ENCODE data around the gene CSMD2.
"Not testable (repeated sequence)": the region's sequence is repeated elsewhere in the genome, so short reads cannot be mapped to it uniquely, and the experiment has no call there.

The CSMD2 gene

DNA sequence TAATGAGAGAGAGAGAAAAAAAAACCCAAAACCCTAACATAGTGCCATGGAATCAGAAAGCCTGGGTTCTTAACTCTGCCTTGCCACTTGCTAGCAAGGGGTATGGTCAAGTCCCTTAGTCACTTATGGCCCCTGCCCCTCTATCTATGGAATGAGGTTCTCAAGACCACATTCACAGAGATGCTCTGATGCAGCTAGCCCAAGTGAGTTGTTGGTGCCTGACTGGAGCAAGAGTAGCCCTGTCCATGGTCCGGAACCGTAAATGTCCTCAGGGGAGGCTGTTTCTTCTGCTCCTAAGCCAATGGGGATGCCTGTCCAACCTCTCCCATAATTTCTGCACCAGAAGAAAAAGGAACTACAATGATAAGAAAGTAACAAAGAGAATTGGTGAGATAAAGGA, 56.8 kb downstream of the CSMD2 start:
- no peak for DNase-seq (ENCODE audit: low spot score)

DNA sequence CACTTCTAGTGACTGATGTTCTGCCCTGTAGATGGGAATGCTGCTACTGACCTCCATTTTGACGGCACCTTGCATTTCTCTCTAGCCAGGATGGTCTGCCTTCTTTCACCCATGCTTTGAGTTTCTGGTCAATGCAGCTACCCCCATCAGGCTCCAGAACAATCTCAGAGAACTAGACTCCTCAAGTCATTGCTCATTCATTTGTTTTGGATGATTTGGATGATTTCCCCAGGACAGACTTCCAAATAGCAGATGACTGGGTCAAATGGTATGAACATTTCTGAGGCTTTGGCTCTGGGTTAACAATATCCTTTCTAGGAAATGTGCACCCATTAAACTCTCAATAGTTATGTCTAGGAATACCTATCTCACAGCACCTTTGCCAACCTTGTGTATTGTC, 63.9 kb downstream of the CSMD2 start:
- DNase-seq (ENCODE audit: low spot score), result no peak

DNA sequence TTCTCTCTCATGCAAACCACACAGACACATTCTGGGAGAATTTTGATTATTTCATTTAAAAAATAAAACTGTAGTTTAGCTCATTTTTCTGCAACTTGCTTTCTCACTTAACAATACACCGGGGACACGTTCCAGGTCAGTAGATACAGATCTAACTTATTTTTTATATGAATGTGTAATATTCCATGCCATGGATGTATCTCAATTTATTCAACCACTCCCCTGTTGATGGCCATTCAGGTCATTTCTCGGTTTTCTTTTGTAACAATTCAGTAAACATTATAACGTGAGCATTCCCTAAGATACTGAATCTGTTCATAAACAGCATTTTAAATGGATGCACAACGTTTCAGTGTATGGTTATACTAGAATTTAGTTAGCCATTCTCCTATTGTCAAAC, 64.7 kb downstream of the CSMD2 start:
- no peak for DNase-seq (ENCODE audit: low spot score)

DNA sequence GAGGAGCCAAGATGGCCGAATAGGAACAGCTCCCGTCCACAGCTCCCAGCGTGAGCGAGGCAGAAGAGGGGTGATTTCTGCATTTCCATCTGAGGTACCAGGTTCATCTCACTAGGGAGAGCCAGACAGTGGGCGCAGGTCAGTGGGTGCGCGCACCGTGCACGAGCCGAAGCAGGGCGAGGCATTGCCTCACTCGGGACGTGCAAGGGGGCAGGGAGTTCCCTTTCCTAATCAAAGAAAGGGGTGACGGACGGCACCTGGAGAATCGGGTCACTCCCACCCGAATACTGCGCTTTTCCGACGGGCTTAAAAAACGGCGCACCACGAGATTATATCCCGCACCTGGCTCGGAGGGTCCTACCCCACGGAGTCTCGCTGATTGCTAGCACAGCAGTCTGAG, 72.6 kb downstream of the CSMD2 start:
- not testable (repeated sequence) for DNase-seq (ENCODE audit: low spot score)

DNA sequence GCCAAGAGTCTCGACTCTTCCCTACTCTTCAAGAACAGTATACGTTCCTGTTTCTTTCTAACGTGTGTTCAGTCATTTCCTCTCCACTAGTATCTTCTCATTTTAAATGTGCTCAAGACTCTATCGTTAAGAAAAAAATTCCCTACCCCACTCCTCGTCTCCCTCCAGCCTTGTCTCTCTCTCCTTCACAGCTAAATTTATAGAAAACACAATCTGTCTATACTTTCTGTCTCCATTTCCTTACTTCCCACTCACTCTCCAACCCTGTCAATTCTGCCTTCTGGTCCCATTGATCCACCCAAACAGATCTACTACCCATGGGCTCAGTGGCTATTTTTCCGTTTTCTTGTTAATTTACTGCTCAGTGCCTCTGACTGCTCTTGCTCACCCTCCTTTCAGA, 75.3 kb downstream of the CSMD2 start:
- no peak for DNase-seq (ENCODE audit: low spot score)

DNA sequence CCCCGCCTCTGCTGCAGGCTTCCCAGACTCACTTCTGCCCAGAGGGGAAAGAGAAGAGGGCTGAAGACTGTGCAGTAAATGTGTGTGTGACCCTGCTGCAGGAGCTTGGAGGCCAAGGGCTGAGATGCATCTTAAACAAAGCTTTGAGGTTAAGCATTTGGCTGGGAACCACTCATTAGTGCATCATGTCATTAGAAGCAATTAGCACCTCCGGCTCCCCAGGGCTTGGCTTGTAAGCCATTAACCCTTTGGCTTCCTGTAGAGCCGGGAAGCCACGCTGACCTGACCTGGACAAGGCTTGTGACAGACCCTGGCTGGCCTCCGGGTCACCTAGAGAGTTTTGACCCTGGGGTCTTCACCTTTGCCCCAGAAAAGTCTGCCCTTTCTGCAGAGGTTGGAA, 77.0 kb downstream of the CSMD2 start:
- DNase-seq (ENCODE audit: low spot score), result no peak

DNA sequence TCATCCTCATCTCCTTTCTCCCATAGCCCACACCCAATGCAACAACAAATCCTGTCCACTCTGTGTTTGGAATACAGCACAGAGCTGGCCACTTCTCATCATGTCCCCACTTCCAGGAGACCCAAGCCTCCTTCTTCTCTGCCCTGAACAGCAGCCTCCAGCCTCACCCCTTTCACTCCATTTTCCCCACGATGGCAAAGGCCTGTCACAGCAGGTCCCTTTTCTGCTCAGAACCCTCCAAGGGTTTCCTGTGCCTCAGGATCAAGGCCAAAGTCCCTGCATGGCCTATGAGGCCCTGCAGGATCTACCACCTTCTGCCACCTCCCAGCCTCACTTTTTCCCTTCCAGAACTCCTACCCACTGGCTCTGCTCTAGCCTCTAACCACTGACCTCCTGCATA, 78.5 kb downstream of the CSMD2 start:
- no peak for DNase-seq (ENCODE audit: low spot score)

DNA sequence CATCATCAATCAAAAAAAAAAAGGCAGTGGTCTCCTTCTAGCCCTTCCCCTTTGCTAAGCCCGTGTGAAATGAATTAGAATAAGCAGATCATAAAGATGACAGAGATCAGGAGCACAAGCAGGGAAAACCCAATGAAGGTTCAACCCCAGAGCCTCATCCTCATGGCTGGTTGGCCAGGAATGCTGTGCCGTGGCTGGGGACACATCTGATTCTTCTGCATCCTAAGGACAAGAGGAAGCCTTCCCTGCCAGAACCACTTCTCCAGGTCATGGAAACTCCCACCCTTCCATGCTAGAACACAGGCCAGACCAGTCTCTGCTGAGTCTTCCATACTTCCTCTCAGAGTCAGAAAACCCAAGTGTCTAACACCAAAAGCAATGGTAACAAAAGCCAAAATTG, 81.1 kb downstream of the CSMD2 start:
- no peak for DNase-seq (ENCODE audit: low spot score)

DNA sequence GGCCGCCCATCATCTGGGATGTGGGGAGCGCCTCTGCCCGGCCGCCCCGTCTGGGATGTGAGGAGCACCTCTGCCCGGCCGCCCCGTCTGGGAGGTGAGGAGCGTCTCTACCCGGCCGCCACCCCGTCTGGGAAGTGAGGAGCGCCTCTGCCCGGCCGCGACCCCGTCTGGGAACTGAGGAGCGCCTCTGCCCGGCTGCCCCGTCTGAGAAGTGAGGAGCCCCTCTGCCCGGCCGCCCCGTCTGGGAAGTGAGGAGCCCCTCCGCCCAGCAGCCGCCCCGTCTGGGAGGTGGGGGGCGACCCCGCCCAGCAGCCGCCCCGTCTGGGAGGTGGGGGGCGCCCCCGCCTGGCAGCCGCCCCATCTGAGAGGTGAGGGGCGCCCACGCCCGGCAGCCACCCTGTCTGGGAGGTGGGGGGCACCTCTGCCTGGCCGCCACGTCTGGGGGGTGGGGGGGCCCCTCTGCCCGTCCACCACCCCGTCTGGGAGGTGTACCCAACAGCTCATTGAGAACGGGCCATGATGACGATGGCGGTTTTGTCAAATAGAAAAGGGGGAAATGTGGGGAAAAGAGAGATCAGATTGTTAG, 82.9 kb downstream of the CSMD2 start:
- not testable (repeated sequence) for DNase-seq (ENCODE audit: low spot score)

DNA sequence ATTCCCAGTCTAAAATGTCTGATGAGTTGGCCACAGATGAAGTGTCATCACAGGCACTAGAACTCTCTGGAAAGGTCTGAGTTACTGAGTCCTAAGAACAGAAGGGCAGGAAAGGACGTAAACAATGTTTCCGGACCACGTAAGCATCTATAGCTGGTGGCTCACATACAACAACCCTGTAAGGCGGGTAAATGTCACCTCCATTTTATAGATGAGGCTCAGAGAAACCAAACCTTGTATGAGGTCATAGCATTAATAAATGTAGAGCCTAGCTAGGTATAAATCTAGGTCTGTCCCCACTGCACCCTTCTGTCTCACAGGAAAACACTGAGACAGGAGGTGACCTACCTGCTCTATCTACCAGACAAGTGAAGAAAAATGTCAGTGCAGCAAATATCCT, 86.6 kb downstream of the CSMD2 start:
- DNase-seq (ENCODE audit: low spot score), result no peak

DNA sequence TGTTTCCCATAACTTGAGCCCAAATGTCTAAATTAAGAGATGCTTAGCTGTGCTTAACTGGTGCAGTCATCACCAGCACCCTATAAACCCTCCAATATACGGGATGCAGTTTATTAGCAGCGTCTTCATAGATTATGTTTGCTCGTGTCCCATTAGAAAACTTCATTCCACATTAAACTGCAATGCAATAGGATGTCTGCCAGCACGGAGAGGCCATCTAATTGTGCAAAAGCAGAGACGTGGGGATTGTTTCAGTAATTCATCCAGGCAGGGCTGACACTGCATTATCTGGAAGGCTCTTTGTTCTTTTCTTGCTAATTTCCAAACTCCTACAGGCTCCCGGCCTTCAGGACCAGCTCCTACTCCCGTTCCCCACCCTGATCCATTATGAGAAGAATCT, 89.5 kb downstream of the CSMD2 start:
- DNase-seq (ENCODE audit: low spot score), result no peak

DNA sequence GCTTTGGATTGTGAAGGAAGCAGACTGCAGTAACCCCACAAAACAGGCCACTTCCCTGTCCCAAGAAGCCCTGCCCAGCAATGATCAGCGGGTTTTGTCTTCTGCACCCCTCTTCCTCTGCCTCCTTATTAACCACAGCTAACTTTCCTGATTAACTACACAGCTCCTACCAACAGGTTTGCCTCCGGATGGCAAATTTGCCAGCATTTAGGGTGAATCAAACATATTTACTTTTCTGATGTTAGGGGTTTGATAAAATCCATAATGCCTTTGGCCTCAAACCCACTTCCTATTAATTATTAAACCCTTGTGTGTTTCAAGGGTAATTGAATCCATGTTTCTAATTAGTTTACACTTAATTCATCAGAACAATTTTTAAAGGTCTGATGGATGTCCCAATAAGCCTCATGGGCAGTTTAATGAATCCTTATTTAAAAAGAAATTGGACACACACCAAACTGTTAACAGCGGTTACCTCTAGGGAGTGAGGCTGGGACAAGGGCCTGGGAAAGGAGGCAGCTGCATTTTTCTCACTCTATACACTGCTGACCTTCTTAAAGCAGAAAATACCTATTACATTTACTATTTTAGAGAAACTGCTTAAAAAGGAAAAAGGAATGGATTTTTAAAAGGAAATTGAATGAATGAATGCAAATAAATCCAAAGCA, 91.9 kb downstream of the CSMD2 start:
- DNase-seq (ENCODE audit: low spot score), result no peak

DNA sequence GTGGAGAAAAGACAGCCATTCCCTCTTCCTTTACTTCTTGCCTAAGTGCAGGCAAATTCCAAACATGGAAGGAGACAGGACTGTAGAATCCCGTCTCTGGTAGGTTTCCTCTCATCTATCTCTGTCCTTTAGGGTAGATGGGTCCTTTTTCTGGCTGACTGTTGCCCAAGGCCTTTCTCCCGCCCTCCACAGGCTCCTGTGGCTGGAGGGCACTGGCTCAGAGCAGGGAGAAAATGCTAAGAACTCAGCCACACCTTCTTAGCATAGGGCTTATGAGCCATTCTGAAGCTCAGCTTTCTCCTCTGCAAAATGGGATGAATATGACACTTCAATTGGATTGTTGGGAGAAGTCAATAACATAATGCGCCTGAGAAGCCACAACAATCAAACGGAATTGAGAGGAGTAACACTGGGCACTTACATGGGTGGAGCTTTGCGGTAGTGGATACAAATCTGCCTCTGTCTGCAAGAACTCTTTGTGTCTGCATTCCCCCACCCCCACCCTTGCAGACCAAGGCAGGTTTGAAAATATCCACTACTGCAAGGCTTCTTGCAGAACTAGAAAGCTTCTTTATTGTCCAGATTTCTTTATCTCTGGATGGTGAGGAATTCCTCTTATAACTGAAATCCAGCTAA, 94.7 kb downstream of the CSMD2 start:
- DNase-seq (ENCODE audit: low spot score), result no peak

DNA sequence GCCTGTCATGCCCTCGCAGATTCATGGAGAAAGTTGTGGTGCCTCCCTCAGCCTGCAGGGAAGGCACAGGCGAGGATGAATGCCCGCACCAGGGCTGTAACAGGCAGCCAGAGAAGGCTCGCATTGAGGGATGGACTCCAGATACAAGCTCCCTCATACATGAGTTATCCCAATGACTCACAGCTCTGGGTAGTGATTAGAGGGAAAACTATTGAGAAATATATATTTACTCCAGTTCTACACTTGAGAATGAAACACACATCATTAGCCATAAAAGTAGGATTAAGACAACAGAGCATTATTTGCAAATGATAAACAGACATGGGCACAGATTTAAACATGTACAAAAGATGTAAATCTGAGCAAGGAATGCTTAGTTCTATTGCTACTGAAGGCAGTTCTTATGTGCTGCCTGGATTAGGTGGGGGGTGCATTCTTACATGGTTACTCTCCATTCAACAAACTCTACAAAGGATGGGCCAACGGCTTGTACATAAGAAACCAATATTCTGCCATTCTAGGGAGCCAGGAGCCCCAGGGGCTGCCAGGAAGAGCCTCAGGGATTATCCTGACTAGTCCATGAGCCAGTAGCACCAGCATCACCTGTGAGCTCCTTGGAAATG, 97.9 kb downstream of the CSMD2 start:
- DNase-seq (ENCODE audit: low spot score), result no peak

DNA sequence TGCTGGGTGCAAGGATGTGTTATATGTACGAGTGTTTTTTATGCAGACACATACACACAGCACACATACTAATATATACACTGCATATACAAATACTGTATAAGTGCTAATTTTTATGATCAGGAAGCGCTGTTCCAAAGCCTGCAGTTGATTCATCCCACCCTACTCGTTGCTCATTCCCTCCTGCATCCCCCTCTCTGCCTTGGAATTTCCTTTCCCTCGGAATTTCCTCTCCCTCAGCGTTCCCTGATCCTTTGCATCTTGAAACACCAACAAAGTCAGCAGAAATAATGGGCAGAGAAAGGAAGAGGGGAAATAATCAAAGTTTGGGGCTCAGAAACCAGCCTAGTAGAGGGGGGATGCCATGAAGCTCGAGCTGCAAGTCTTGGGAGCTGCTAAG, 98.9 kb downstream of the CSMD2 start:
- DNase-seq (ENCODE audit: low spot score), result no peak

DNA sequence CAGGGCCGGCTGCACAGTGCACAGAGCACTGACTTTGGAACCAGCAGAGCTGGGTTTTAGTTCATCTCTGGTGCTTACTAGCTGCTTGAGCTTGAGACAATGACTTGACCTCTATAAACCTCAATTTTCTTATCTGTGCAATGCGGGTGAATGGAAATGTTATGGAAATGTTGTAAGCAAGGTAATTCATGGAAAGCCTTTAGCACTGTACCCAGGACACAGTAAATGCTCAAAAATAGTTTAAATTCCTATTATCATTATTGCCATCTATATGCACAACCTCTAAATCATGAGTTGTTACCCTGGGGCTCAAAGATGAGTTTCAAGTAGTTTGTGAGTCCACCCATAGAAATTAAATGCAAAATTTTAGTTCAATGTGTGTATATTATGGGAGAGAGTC, 99.5 kb downstream of the CSMD2 start:
- DNase-seq (ENCODE audit: low spot score), result no peak

DNA sequence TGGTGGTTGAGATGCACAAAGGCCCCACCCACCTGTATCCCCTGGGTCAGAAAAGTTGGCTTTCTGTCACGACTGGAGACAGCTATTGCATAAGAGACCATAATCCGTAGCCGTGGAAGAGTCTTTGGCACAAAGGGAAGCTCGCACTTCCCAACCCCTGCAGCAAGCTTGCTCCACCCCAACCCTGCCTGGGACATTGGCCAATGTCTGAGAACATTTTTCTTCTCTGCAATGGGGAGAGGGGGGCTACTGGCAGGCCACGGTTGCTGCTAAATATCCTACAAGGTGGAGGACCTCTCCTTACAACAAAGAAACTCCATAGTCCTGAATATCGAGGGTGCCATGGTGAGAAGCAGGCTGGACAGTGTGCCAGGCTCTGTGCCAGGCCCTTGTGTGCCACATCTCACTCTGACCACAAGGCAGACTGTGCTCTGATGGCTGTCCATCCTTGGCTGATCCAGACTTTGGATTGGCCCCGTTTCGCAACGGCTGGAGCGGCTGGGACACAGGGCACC, 104.1 kb downstream of the CSMD2 start:
- no peak for DNase-seq (ENCODE audit: low spot score)

DNA sequence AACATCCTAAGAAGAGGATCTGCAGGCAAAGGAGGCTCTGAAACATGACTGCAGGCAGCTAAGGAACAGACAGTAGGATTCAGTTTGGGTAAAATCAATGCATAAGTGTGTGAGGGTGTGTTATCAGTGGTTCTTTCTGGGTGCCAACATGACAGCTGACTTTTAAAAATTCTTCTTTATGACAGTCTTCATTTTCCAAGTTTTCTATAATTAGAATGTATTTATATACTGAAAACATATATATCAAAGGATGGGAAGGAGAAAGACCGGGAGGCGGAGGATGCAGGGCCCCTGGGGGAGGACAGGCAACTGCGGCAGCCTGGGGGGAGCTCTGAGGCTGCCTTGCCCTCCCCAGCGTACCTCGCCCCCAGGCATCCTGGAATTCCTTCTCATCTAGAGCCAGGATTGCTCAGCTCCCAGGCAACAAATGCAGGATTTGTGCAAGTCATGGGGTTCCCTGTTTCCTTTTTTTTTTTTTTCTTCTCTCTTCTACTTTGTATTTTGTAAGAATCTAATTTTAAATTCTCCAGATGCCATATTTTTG, 104.8 kb downstream of the CSMD2 start:
- no peak for DNase-seq (ENCODE audit: low spot score)

DNA sequence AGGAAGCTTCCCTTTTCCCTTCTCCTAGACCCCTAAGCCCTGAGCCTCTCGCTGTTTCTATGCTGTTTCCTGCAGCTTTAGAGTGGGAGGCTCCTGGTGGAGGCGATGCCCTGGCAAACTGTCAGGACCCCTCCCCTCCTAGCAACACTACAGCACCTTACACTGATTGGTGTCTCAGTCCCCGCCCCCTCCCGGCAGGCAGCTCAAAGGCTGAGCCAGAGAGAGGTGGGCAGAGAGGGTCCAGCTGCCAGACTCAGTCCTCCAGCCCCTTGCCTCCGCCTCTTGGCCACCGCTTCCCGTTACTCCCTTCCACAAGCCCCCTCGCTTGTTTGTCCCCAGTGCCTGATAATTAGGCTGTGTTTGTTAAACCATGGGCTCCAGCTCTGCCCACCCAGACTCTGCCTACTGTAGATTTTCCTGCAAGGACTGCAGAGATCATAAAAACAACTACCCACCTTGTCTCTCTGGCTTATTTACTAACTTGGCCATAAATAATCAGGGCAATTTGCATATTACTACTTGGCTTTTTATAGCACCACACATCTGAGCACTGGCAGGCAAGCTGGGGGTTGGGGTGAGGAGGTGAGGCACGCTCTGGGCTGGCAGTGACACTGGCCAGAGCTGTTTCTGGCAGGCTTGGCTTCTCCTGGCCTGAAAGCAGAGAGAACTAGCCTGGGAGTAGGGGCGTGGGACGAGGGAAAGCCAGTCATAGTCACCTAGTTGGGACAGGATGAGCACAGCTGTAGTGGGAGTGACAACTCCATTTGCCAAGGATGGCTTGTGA, 107.5 kb downstream of the CSMD2 start:
- DNase-seq (ENCODE audit: low spot score), result no peak

DNA sequence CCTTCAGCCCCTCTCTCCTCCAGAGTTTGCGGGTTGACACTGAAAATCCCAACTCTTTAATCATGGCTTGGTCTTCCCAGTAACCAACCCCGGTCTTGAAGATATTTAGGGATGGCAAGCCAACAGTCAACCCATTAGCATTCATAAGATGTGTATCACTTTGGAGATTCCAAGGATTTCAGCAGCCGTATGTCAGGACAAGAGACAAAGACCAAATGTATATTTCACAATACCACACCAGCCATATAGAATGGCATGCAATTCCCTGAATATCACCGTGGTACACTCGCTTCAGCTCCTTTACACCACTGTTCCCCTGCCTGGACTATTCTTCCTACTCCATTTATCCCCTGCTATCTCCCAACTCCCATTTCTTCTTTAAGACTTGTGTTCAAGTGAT, 109.2 kb downstream of the CSMD2 start:
- DNase-seq (ENCODE audit: low spot score), result no peak

DNA sequence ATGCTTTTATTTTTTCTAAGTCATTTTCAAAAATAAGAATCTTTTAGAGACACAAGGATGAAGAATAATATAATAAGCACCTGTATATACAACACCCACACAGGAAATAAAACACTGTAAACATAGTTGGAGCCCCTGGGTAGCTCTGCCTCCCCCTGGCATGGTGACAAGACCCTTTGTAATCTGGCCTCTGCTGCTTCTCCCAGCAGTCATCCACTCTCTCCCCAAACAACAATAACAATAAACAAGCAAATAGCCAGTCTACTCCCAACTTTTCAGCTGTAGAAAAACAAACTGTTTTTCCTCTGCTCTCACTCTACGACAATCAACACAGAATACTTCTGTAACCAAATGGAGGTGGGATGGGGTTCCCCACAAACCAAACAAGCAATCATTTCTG, 110.1 kb downstream of the CSMD2 start:
- no peak for DNase-seq (ENCODE audit: low spot score)

DNA sequence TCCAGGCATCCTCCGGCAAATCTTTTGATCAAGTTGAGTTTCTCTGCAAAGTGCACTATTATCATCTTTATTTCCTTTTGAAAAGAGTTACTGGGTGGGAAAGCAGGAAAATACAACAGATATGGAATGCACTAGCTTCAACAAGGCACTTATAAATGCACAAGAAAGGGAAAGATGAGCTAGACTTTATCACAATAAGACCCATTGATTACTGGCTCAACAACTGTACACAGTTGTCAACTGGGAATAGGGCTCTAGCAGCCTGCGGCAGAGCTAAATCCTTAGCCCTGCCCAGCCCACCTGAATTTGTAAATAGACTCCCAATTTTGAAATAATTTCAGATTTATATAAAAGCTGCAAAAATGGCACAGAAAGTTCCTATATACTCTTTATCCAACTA, 111.4 kb downstream of the CSMD2 start:
- no peak for DNase-seq (ENCODE audit: low spot score)

Measured in D341Med (cell line).